ENCODE results near the gene RBP2. TPM values are rescaled to one million over a fixed set of nuclear protein-coding genes. Genes with fewer than 3 reads are reported as not detected.

The RBP2 gene
- total and polyA plus RNA-seq, 7 donors, result 0.87 to 57.1 (median 6.0) TPM; not detected in 4

GRCh38 chr3:139460076-139460475 is 16.2 kb downstream of the RBP2 start:
- no peak for DNase-seq
- no peaks in the 10 kb centered on the region for H3K36me3 ChIP-seq
- no peaks in the 10 kb centered on the region for H3K4me1 ChIP-seq
- TF ChIP-seq CTCF (IDR thresholded peaks at IDR 0.05) (no peak), POLR2A (IDR thresholded peaks at IDR 0.05) (no peak), EP300 (IDR thresholded peaks at IDR 0.05) (no peak), POLR2AphosphoS5 (IDR thresholded peaks at IDR 0.05) (no peak)
- intact Hi-C loops (cut with DNase I), result no loop called here
- H3K9me3 ChIP-seq, result no peaks in the 10 kb centered on the region
- no peak overlapping the region for H3K4me3 ChIP-seq
- no peak overlapping the region for H3K27ac ChIP-seq
- H3K27me3 ChIP-seq, result no peaks in the 10 kb centered on the region

GRCh38 chr3:139458348-139458747 is 18.0 kb downstream of the RBP2 start:
- Histone ChIP-seq H3K27ac (no peak overlapping the region), H3K27me3 (no peaks in the 10 kb centered on the region), H3K36me3 (no peaks in the 10 kb centered on the region), H3K9me3 (no peaks in the 10 kb centered on the region), H3K4me1 (no peaks in the 10 kb centered on the region), H3K4me3 (no peak overlapping the region)
- no peak for DNase-seq
- no peak for TF ChIP-seq CTCF (IDR thresholded peaks at IDR 0.05)
- no peak for TF ChIP-seq POLR2A (IDR thresholded peaks at IDR 0.05)
- TF ChIP-seq POLR2AphosphoS5 (IDR thresholded peaks at IDR 0.05), result no peak
- no peak for TF ChIP-seq EP300 (IDR thresholded peaks at IDR 0.05)
- 85 to 87% methylated on average over 7 of the region's 7 CpGs for WGBS, 2 donors
- intact Hi-C loops (cut with DNase I), result no loop called here

- no peaks in the 10 kb centered on the region for H3K4me1 ChIP-seq
- no peak overlapping the region for H3K27ac ChIP-seq
- H3K27me3 ChIP-seq, result no peaks in the 10 kb centered on the region
- intact Hi-C loops (cut with DNase I), result no loop called here
- TF ChIP-seq POLR2AphosphoS5 (IDR thresholded peaks at IDR 0.05) (no peak), EP300 (IDR thresholded peaks at IDR 0.05) (no peak), CTCF (IDR thresholded peaks at IDR 0.05) (no peak), POLR2A (IDR thresholded peaks at IDR 0.05) (no peak)
- H3K9me3 ChIP-seq, result no peaks in the 10 kb centered on the region
- 87 to 88% methylated on average over 3 of the region's 3 CpGs for WGBS, 2 donors
- H3K4me3 ChIP-seq, result no peak overlapping the region
- H3K36me3 ChIP-seq, result no peaks in the 10 kb centered on the region
- DNase-seq, result no peak
Measured at GRCh38 chr3:139457066-139457465, 19.2 kb downstream of the RBP2 start.

GRCh38 chr3:139456386-139456785 is 19.9 kb downstream of the RBP2 start:
- TF ChIP-seq POLR2AphosphoS5 (IDR thresholded peaks at IDR 0.05) (no peak), CTCF (IDR thresholded peaks at IDR 0.05) (no peak), POLR2A (IDR thresholded peaks at IDR 0.05) (no peak), EP300 (IDR thresholded peaks at IDR 0.05) (no peak)
- 79 to 88% methylated on average over 4 of the region's 4 CpGs for WGBS, 2 donors
- H3K27ac ChIP-seq, result no peak overlapping the region
- DNase-seq, result no peak
- intact Hi-C loops (cut with DNase I), result no loop called here
- no peak overlapping the region for H3K4me3 ChIP-seq
- no peaks in the 10 kb centered on the region for H3K4me1 ChIP-seq
- no peaks in the 10 kb centered on the region for H3K27me3 ChIP-seq
- no peaks in the 10 kb centered on the region for H3K36me3 ChIP-seq
- no peaks in the 10 kb centered on the region for H3K9me3 ChIP-seq

GRCh38 chr3:139455855-139456254 is 20.5 kb downstream of the RBP2 start:
- H3K36me3 ChIP-seq, result no peaks in the 10 kb centered on the region
- intact Hi-C loops (cut with DNase I), result no loop called here
- no peak overlapping the region for H3K4me3 ChIP-seq
- H3K27ac ChIP-seq, result no peak overlapping the region
- no peaks in the 10 kb centered on the region for H3K4me1 ChIP-seq
- no peak for DNase-seq
- H3K27me3 ChIP-seq, result no peaks in the 10 kb centered on the region
- no peaks in the 10 kb centered on the region for H3K9me3 ChIP-seq
- TF ChIP-seq CTCF (IDR thresholded peaks at IDR 0.05) (no peak), EP300 (IDR thresholded peaks at IDR 0.05) (no peak), POLR2A (IDR thresholded peaks at IDR 0.05) (no peak), POLR2AphosphoS5 (IDR thresholded peaks at IDR 0.05) (no peak)
- WGBS, 2 donors, result 76 to 80% methylated on average over 3 of the region's 3 CpGs

Measured in sigmoid colon (tissue), 7 donors.